Measurements from ENCODE around the gene LPIN3.
"Not testable (repeated sequence)": the region's sequence is repeated elsewhere in the genome, so short reads cannot be mapped to it uniquely, and the experiment has no call there.

Gene LPIN3, protein sequence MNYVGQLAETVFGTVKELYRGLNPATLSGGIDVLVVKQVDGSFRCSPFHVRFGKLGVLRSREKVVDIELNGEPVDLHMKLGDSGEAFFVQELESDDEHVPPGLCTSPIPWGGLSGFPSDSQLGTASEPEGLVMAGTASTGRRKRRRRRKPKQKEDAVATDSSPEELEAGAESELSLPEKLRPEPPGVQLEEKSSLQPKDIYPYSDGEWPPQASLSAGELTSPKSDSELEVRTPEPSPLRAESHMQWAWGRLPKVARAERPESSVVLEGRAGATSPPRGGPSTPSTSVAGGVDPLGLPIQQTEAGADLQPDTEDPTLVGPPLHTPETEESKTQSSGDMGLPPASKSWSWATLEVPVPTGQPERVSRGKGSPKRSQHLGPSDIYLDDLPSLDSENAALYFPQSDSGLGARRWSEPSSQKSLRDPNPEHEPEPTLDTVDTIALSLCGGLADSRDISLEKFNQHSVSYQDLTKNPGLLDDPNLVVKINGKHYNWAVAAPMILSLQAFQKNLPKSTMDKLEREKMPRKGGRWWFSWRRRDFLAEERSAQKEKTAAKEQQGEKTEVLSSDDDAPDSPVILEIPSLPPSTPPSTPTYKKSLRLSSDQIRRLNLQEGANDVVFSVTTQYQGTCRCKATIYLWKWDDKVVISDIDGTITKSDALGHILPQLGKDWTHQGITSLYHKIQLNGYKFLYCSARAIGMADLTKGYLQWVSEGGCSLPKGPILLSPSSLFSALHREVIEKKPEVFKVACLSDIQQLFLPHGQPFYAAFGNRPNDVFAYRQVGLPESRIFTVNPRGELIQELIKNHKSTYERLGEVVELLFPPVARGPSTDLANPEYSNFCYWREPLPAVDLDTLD

DNA sequence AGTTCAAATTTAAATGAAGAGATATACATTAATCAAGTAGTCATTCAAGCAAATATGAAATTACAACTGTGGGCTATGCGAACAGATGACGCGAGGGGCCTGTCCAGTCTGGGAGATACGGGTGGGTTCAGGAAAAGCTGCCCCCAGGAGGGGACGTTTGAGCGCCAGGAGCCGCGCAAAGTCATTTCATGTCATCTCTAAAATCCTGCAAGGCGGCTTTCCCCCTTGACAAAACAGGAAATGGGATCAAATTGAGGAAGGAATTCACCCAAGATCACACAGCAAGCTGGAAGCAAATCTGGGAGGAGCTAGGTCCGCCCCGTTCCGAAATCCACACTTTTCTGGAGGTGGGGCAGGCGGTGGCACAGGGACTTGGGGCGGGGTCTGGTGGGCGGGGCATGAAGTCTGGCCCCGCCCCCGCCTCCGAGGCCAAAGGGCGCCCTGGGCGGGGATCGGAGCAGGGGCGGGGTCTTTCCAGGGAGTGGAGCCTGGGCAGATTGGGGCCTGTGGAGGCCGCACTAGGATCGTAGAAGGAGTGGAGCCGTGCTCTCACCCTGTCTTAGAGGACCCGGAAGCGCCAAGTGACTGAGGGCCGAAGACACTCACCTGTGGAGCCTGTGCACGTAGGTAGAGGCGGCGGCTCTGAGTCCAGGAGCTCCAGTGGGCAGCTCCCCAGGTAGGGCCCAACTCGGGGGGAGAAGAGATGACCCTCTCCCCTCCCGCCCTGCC, at the start of gene LPIN3:
Gene LPIN3 (plus strand): TSS at position 495 of the 729 bp plus-strand sequence. CDS start 4,983 bp downstream, outside the sequence.
- FAIRE-seq = no peak
- no peak for TF ChIP-seq POLR2A (IDR thresholded peaks at IDR 0.05; ENCODE audit: low read depth, low read length)

DNA sequence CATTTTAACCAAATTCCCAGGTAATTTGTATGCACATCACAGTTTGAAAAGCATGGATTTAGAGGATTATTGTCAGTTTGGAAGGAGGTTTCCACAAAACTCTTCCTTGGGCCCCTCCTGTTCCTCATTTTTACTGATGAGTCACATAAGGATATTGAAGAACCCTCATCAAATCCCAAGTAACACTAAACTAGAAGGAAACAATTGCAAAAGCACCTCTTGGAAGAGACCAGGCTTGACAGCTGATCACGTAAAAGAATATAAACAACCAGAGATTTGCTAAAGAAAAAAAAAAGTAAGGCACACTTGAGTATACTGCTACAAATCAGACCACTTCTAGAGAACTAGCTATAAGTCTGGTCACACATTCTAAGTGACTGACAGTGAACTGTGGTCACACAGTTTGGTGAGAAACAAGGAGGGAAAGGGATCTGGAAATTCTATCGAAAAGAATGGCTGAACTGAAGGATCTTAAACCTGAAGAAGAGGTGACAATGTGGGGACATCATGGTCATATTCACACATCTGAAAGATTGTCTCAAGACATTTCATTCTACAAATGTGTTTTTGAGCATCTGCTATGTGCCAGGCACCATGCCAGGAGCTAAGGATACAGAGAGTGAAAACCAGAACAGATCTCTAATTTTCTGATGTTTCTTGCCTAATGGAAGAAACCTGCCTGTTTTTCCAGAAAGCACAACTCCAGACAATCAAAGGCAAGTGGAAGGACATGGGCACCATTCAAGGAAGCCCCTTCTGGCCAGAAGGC, 47.2 kb upstream of the LPIN3 start:
- TF ChIP-seq POLR2A (IDR thresholded peaks at IDR 0.05; ENCODE audit: low read depth, low read length) = no peak
- no peak for DNase-seq (ENCODE audit: insufficient read length, low spot score)

More for the DNA sequence above, at the start of gene LPIN3:
- peak; percentile 81 for DNase-seq (ENCODE audit: insufficient read length, low spot score)

DNA sequence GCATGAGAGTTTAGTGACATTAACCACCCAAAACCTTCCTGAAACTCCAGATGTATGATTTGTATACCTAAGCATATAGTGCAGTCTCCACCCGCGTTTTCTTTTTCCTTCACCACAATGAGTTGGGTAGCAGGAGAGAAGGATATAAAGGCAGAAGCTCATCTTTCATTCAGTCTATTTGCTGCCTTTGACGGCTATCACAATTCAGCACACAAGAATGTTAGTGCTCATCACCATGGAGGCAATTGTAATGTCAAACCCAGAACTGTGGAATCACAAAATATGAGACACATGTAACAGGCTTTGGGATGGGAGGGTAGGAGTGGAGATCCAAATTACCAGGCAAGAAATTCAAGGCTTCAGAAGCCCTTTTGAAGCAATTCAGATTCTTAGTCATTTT, 40.7 kb upstream of the LPIN3 start:
- FAIRE-seq = no peak
- TF ChIP-seq POLR2A (IDR thresholded peaks at IDR 0.05; ENCODE audit: low read depth, low read length) = no peak
- DNase-seq (ENCODE audit: insufficient read length, low spot score) = no peak

More for the DNA sequence above, 47.2 kb upstream of the LPIN3 start:
- no peak for FAIRE-seq

DNA sequence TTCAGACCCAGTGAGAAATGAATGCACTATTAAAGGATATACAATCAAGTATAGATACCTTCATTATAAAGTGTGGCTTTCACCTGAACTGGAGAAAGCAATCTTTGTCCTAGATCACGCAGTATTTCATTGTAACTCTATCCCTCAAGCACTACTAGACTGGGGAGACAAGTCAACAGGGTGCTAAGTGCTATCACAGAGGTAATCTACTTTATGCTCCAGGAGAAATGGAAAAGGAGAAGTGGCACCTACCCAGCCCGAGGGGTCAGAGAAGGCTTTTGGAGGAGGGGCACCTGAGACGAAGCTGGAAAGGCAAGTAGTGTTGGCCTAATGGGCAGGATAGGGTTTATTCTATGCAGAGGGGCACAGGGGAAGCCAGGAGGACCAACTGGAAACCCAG, 40.2 kb upstream of the LPIN3 start:
- DNase-seq (ENCODE audit: insufficient read length, low spot score) = no peak
- no peak for TF ChIP-seq POLR2A (IDR thresholded peaks at IDR 0.05; ENCODE audit: low read depth, low read length)
- FAIRE-seq = no peak

DNA sequence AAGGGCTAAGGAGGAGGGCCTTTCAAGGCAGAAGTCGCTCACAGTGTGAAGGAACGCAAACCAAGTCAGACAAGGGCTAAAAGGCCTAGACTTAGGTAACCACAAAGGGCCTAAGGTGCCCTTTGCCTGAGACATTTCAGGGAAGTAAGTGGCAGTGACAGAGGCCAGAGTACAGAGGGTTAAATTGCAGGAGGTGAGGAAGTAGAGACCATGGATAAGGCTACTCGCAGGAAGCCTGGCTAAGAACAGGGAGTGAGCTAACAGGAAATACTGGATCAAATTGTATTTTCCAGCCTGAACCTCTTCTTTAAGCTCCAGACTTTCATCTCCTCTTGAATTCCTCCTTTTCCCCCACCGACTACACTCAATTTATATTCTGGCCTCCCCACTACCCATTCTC, 39.7 kb upstream of the LPIN3 start:
- no peak for DNase-seq (ENCODE audit: insufficient read length, low spot score)
- FAIRE-seq = no peak
- TF ChIP-seq POLR2A (IDR thresholded peaks at IDR 0.05; ENCODE audit: low read depth, low read length) = no peak

DNA sequence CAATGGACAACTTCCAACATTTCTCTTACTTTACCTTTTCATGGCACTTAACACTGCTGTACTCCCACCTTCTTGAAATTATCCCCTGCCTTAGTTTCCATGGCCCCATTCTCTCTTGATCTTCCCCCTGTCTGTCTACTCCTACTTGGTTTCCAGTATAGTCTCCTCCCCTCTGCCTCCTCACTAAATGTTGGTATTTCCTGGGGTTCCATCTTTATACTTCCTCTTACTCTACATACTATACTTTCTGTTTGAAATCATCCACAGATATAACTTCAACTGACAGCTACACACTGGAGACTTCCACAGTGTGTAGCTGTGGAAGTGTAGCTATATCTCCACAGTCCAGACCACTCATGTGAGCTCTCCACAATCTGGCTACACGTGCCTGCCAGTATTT, 36.6 kb upstream of the LPIN3 start:
- FAIRE-seq (no peak), DNase-seq (ENCODE audit: insufficient read length, low spot score) (no peak)
- no peak for TF ChIP-seq POLR2A (IDR thresholded peaks at IDR 0.05; ENCODE audit: low read depth, low read length)

DNA sequence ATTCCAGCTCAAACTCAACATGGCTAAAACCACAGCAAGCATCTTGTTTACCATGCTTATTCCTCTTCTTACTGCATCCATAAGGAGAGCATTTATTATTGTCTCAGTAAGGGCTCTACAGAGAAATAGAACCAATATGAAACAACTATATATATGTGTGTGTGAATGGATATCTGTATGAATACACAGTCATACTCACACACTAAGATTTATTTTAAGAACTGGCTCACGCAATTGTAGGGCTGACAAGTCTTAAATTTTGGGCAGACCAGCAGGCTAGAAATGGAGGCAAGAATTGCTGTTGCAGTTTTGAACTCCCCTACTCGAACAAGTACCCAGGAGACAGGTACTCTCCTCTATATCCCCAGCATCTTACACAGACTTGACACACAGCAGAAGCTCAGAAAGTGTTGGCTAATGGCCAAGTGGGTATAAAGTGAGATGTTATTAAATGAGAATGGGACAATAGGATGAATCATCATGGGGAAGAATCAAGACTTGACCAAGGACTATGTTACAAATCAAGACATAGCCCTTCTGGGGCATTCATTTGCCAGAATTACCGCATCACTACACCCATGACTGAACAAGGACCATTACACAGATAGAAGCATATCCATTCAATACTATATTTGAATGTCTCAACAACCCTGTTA, 36.1 kb upstream of the LPIN3 start:
- no peak for TF ChIP-seq POLR2A (IDR thresholded peaks at IDR 0.05; ENCODE audit: low read depth, low read length)
- no peak for FAIRE-seq
- no peak for DNase-seq (ENCODE audit: insufficient read length, low spot score)

DNA sequence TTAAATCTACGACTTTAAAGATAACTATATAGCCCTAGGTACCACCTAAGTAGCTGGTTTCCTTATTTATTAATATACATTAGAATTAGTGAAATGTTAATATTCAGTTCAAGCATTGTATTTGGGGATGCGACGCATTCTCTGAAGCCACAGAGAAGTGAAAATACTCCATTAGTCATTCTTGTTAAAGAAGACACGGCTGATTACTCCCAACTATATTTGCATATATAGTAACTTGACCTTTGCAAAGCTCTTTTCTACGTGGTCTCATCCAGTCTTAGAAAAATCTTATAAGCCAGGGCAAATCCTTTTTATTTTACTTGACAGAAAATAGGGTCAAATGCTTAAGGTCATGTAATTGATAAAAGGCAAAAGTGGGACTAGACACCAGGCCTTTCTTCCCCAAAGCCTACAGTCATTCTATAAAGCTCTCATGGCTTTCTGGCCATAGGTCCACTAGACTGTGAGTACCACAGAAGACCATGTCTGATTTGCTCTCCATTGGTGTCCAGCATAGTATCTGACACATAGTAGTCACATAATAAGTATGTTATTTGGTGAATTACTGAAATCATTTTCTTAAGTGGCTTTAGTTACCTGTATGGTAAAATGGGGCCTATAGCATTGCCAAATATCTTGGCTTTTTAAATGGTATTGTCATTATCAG, 34.4 kb upstream of the LPIN3 start:
- no peak for FAIRE-seq

DNA sequence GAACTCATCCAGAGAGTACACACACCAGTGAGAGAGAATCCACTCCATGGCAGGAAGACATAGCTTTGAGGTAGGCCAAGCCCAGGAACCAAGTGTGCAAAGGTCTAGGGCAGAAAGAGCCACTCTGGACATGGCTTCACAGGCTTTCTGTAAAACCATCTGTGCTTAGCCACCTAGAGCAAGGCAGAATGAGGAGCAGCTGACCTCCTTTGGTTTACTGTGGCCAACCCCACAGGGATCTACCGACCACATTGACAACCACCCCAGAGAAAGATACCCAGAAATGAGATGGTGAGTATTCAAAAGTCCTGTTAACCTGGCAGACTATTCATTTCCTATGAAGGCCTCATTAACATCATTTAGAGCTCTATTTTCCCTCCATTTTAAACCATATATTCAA, 33.6 kb upstream of the LPIN3 start:
- no peak for TF ChIP-seq POLR2A (IDR thresholded peaks at IDR 0.05; ENCODE audit: low read depth, low read length)
- FAIRE-seq (no peak), DNase-seq (ENCODE audit: insufficient read length, low spot score) (no peak)

More for the DNA sequence above, 34.4 kb upstream of the LPIN3 start:
- TF ChIP-seq POLR2A (IDR thresholded peaks at IDR 0.05; ENCODE audit: low read depth, low read length) = no peak
- no peak for DNase-seq (ENCODE audit: insufficient read length, low spot score)

DNA sequence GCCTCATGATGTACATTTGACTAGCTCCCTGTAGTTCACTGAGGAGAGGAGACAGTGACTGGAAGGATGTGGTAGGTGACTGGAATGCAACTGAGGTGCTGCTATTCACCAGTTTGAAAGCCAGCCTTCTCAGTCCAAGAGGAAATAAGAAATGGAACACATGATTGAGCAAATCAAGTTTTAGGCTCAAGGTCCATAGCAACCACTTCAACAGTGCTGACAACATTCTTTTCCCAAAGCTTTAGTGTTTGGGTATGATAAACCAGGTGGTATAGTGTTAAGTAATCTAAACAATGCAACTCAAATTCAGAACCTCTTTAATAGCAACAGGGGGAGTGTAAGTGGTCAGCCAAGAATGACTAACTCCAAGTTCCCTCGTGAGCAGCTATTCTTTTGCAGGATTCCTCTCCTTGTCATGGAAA, 32.3 kb upstream of the LPIN3 start:
- DNase-seq (ENCODE audit: insufficient read length, low spot score) = no peak

DNA sequence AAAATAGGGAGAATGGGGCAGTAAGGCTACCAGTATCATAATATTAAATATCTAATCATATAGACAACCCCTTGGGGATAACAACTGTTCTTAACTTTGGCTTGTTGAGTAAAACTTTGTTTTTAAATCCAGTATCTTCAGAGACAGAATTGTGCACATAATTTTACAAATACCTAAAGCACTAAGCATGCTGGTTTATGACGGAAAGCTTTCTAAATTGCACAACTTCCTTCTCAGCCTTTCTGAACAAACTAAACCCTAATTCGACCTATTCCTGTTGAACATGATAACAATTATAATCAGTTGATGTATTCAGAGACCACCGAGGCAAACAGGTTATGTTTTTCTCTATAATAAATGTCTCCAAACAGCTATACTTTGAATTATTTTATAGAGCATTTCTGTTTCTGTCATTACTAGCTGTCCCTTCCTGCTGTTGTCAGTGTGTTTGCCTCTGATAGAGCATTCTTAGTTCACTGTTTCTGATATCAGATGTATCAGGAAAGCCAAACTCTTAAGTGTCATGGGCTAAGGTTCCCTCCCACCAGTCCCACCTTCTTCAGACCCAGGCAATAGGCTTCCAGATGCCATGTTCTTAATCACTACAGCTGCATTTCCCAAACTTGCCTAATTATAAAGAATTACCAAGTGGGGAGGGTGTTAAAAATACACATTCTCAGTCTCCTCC, 31.8 kb upstream of the LPIN3 start:
- no peak for FAIRE-seq
- DNase-seq (ENCODE audit: insufficient read length, low spot score) = no peak
- no peak for TF ChIP-seq POLR2A (IDR thresholded peaks at IDR 0.05; ENCODE audit: low read depth, low read length)

More for the DNA sequence above, 32.3 kb upstream of the LPIN3 start:
- TF ChIP-seq POLR2A (IDR thresholded peaks at IDR 0.05; ENCODE audit: low read depth, low read length) = no peak
- no peak for FAIRE-seq

DNA sequence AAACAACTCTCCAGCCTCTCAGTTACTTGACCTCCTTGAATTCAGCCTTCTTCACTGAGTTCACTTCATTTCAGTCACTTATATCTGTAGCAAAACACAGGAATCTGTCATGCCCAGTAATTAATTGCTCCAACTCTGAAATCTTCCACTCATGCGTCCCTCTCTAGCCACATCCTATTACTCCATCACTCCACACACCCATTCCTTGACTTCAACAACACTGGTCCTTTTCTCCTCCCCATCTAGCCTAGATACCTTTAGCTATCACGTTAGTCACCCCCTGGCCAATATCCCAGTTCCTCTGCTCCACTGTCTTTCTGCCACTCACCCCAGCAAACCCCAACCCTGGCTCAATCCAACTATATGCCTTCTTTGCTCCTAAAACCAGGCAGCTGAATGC, 30.8 kb upstream of the LPIN3 start:
- peak; percentile 61 for DNase-seq (ENCODE audit: insufficient read length, low spot score)
- FAIRE-seq = peak; percentile 88
- TF ChIP-seq POLR2A (IDR thresholded peaks at IDR 0.05; ENCODE audit: low read depth, low read length) = no peak

DNA sequence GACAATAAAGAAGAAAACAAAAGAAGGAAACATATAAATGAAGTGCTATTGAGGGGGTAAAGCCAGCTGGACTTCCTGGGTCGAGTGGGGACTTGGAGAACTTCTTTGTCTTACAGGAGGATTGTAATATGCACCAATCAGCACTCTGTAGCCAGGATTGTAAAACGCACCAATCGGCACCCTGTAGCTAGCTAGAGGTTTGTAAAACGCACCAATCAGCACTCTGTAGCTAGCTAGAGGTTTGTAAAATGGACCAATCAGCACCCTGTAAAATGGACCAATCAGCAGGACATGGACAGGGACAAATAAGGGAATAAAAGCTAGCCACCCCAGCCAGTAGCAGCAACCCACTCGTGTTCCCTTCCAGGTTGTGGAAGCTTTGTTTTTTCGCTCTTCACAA, 28.6 kb upstream of the LPIN3 start:
- DNase-seq (ENCODE audit: insufficient read length, low spot score) = not testable (repeated sequence)

More for the DNA sequence above, 28.6 kb upstream of the LPIN3 start:
- FAIRE-seq = not testable (repeated sequence)
